DND-41 (cell line): ENCODE results near the gene C1orf35.

Source experiments
- ATAC-seq: fragments of 200-7000 bp; cut with Tn5 transposase; 3 replicates; pipeline ENCODE4 v1.9.1; 2021; ENCODE audit warnings: low read depth; ENCODE audit not compliant: insufficient read depth
- DNase-seq: peaks from one replicate; pipeline ENCODE4 v3.0.0-alpha.2; 2020
- H2AFZ ChIP-seq: 2 replicates; pipeline ENCODE4 v1.6.0; 2012; ENCODE audit warnings: low read depth, low read length
- H3K27ac ChIP-seq: 2 replicates; pipeline ENCODE4 v1.5.1; 2012; ENCODE audit warnings: low read length, inconsistent platforms
- H3K27me3 ChIP-seq: fragments of 200-600 bp; sonication (generic); 2 replicates; pipeline ENCODE4 v1.6.0; 2012; ENCODE audit warnings: low read length, mild to moderate bottlenecking, inconsistent platforms; ENCODE audit not compliant: insufficient read depth, poor library complexity
- H3K36me3 ChIP-seq: 2 replicates; pipeline ENCODE4 v1.5.1; 2012; ENCODE audit warnings: low read length, inconsistent platforms; ENCODE audit not compliant: insufficient read depth
- H3K4me1 ChIP-seq: 2 replicates; pipeline ENCODE4 v1.5.1; 2012; ENCODE audit warnings: mild to moderate bottlenecking, low read length; ENCODE audit not compliant: insufficient read depth
- H3K4me2 ChIP-seq: 2 replicates; pipeline ENCODE4 v1.6.0; 2012; ENCODE audit warnings: mild to moderate bottlenecking, moderate library complexity, low read length, inconsistent platforms; ENCODE audit not compliant: insufficient read depth
- H3K4me3 ChIP-seq, 2 experiments: fragments of 200-600 bp in 1 of 2; shearing (Covaris generic) in 1 of 2; 2 replicates each; pipeline ENCODE4 v1.5.1; 2012 to 2016; ENCODE audit warnings: inconsistent platforms in 2 of 2, low read length in 2 of 2, mild to moderate bottlenecking in 2 of 2, low read depth in 1 of 2, moderate library complexity in 1 of 2
- H3K79me2 ChIP-seq: 2 replicates; pipeline ENCODE4 v1.6.0; 2012; ENCODE audit warnings: low read length, inconsistent platforms; ENCODE audit not compliant: insufficient read depth
- H3K9ac ChIP-seq: 2 replicates; pipeline ENCODE4 v1.6.0; 2012; ENCODE audit warnings: low read depth, mild to moderate bottlenecking, inconsistent platforms, low read length, moderate library complexity
- H3K9me3 ChIP-seq: 2 replicates; pipeline ENCODE4 v1.5.1; 2012; ENCODE audit warnings: low read length, moderate library complexity, mild to moderate bottlenecking, inconsistent platforms; ENCODE audit not compliant: insufficient read depth, severe bottlenecking
- H4K20me1 ChIP-seq: 2 replicates; pipeline ENCODE4 v1.6.0; 2012; ENCODE audit warnings: low read length; ENCODE audit not compliant: insufficient read depth
- EZH2 ChIP-seq: IDR thresholded peaks from 3 replicates; pipeline ENCODE4 v1.6.1; 2012; ENCODE audit warnings: borderline replicate concordance, low read depth, mild to moderate bottlenecking, moderate library complexity, low read length, inconsistent platforms; ENCODE audit not compliant: severe bottlenecking
- TF ChIP-seq, protein P1 (sequence below): IDR thresholded peaks from 2 replicates; pipeline ENCODE4 v1.5.1; 2012; ENCODE audit warnings: borderline replicate concordance, low read length, moderate library complexity, mild to moderate bottlenecking; ENCODE audit not compliant: poor library complexity, severe bottlenecking; ENCODE audit errors: extremely low read depth

Gene C1orf35

GRCh38 chr1:228147768-228148167 is 44.6 kb upstream of the C1orf35 start:
- no peak overlapping the region for H3K27ac ChIP-seq
- no peaks in the 10 kb centered on the region for H3K27me3 ChIP-seq
- no peak for TF ChIP-seq EZH2
- TF ChIP-seq, protein P1, sequence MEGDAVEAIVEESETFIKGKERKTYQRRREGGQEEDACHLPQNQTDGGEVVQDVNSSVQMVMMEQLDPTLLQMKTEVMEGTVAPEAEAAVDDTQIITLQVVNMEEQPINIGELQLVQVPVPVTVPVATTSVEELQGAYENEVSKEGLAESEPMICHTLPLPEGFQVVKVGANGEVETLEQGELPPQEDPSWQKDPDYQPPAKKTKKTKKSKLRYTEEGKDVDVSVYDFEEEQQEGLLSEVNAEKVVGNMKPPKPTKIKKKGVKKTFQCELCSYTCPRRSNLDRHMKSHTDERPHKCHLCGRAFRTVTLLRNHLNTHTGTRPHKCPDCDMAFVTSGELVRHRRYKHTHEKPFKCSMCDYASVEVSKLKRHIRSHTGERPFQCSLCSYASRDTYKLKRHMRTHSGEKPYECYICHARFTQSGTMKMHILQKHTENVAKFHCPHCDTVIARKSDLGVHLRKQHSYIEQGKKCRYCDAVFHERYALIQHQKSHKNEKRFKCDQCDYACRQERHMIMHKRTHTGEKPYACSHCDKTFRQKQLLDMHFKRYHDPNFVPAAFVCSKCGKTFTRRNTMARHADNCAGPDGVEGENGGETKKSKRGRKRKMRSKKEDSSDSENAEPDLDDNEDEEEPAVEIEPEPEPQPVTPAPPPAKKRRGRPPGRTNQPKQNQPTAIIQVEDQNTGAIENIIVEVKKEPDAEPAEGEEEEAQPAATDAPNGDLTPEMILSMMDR: no peak
- H3K9ac ChIP-seq: no peak overlapping the region
- H3K4me1 ChIP-seq: peaks cover 18% of the 10 kb centered on the region
- no peak for DNase-seq
- H3K4me3 ChIP-seq: no peak overlapping the region
- ATAC-seq: no peak
- H3K9me3 ChIP-seq: no peaks in the 10 kb centered on the region
- H4K20me1 ChIP-seq: peaks cover 82% of the 10 kb centered on the region
- no peak overlapping the region for H2AFZ ChIP-seq
- no peak overlapping the region for H3K4me2 ChIP-seq
- peaks cover 64% of the 10 kb centered on the region for H3K36me3 ChIP-seq
- peaks cover 47% of the 10 kb centered on the region for H3K79me2 ChIP-seq

- no peaks in the 10 kb centered on the region for H3K27me3 ChIP-seq
- no peak overlapping the region for H3K27ac ChIP-seq
- H3K9ac ChIP-seq: no peak overlapping the region
- no peak for ATAC-seq
- H3K9me3 ChIP-seq: no peaks in the 10 kb centered on the region
- no peak for DNase-seq
- H3K4me3 ChIP-seq: no peak overlapping the region
- peaks cover 24% of the 10 kb centered on the region for H3K4me1 ChIP-seq
- TF ChIP-seq EZH2: no peak
- TF ChIP-seq, protein P1: no peak
- peaks cover 70% of the 10 kb centered on the region for H3K36me3 ChIP-seq
- peaks cover 87% of the 10 kb centered on the region for H4K20me1 ChIP-seq
- H3K79me2 ChIP-seq: peaks cover 52% of the 10 kb centered on the region
- H2AFZ ChIP-seq: no peak overlapping the region
- H3K4me2 ChIP-seq: no peak overlapping the region
Measured at GRCh38 chr1:228147151-228147693, 44.1 kb upstream of the C1orf35 start.

DNA sequence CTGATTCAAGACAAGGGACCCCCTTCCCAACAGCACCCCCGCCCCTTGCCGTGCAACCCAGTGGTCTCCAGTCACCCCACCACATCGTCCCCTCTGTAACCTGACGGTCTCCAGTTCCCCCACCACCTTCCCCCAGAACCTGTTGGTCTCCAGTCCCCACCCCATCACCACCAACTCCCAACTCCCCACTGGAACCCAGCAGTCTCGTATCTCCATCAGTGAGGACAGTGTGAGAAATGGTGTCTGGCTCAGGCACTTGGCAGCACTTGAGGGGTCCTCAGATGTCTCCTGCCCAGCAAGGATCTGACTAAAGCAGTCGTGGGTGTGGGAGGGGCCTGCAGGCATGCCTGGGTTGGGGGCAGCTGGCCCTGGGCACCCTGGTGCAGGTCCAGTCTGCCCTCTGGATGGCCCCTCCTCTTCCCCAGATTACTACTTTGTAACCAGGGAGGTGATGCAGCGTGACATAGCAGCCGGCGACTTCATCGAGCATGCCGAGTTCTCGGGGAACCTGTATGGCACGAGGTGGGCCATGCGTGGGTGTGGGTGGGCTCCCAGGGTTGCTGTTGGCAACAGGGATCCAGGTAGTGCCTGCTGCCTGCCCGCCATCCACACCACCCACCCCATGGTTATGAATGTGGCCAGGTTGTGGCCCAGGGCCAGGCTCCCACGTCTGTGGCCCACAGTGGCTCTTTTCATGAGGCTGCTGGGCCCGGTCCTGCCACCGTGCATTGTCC is 43.5 kb upstream of the C1orf35 start:
- no peak for DNase-seq
- Histone ChIP-seq H3K9ac (no peak overlapping the region), H3K4me3 (no peak overlapping the region), H3K36me3 (peaks cover 76% of the 10 kb centered on the region), H3K4me2 (no peak overlapping the region), H3K79me2 (peaks cover 59% of the 10 kb centered on the region), H3K4me1 (peaks cover 30% of the 10 kb centered on the region), H3K27ac (no peak overlapping the region), H4K20me1 (peaks cover 91% of the 10 kb centered on the region), H3K27me3 (no peaks in the 10 kb centered on the region), H2AFZ (no peak overlapping the region), H3K9me3 (no peaks in the 10 kb centered on the region)
- no peak for ATAC-seq
- TF ChIP-seq, protein P1: no peak
- no peak for TF ChIP-seq EZH2
